HEK293 (cell line): ENCODE results near the gene TPD52L1.
"Not testable (repeated sequence)": the region's sequence is repeated elsewhere in the genome, so short reads cannot be mapped to it uniquely, and the experiment has no call there.

Experiments
- CTCF ChIA-PET: fragments of 350-600 bp; formaldehyde crosslinking; extraction: SDS; loops from one replicate; lab custom pipeline; 2021; ENCODE audit warnings: antibody characterized with exemption; lab: Yijun Ruan, JAX
- POLR2A ChIA-PET: fragments of 300-600 bp; formaldehyde crosslinking; extraction: SDS; loops from one replicate; lab custom pipeline; 2020; ENCODE audit warnings: antibody characterized with exemption, inconsistent platforms; lab: Yijun Ruan, JAX
- H3K27ac ChIP-seq: fragments of 200-500 bp; sonication (Bioruptor generic); 2 replicates; pipeline ENCODE4 v1.5.1; 2014; ENCODE audit warnings: low read depth, low read length, control low read depth, inconsistent platforms; ENCODE audit errors: extremely low read depth
- H3K36me3 ChIP-seq, 2 experiments: fragments of 200-500 bp in 1 of 2; sonication (Bioruptor generic) in 1 of 2; 1 replicate in 1 of 2; 2 replicates in 1 of 2; pipeline ENCODE4 v1.5.1; 2014 to 2017; ENCODE audit warnings: inconsistent platforms in 2 of 2, low read length in 2 of 2; ENCODE audit not compliant: control insufficient read depth in 2 of 2, insufficient read depth in 1 of 2
- H3K4me1 ChIP-seq: fragments of 200-500 bp; sonication (Bioruptor generic); 2 replicates; pipeline ENCODE4 v1.5.1; 2014; ENCODE audit warnings: mild to moderate bottlenecking, low read length, inconsistent platforms; ENCODE audit not compliant: control insufficient read depth, insufficient read depth
- H3K4me3 ChIP-seq: 2 replicates; pipeline ENCODE4 v1.5.1; 2011; ENCODE audit warnings: low read depth, mild to moderate bottlenecking, control low read depth, low read length, moderate library complexity
- H3K9me3 ChIP-seq: fragments of 200-500 bp; sonication (Bioruptor generic); 2 replicates; pipeline ENCODE4 v1.5.1; 2014; ENCODE audit warnings: low read depth, low read length, inconsistent platforms; ENCODE audit not compliant: control insufficient read depth, insufficient read depth
- KLF9 ChIP-seq: fragments of 450-650 bp; formaldehyde crosslinking; IDR thresholded peaks from 2 replicates; pipeline ENCODE4 v1.5.1; 2016; ENCODE audit warnings: missing biosample characterization, missing genetic modification characterization, low read depth
- ZNF140 ChIP-seq: fragments of 450-650 bp; formaldehyde crosslinking; IDR thresholded peaks from 2 replicates; pipeline ENCODE4 v1.5.1; 2016; ENCODE audit warnings: missing biosample characterization, missing genetic modification characterization
- ZNF184 ChIP-seq: fragments of 450-650 bp; IDR thresholded peaks from 2 replicates; pipeline ENCODE4 v1.5.1; 2018; ENCODE audit warnings: missing biosample characterization, mild to moderate bottlenecking, missing genetic modification characterization
- ZNF19 ChIP-seq: fragments of 450-650 bp; formaldehyde crosslinking; IDR thresholded peaks from 2 replicates; pipeline ENCODE4; 2016; ENCODE audit warnings: missing biosample characterization, missing genetic modification characterization, low read depth
- ZNF202 ChIP-seq: fragments of 450-650 bp; formaldehyde crosslinking; IDR thresholded peaks from 2 replicates; pipeline ENCODE4 v1.5.1; 2016; ENCODE audit warnings: missing biosample characterization, missing genetic modification characterization, borderline replicate concordance
- ZNF274 ChIP-seq, 2 experiments: fragments of 200-500 bp in 1 of 2; fragments of 450-650 bp in 1 of 2; sonication (Bioruptor generic) in 1 of 2; formaldehyde crosslinking in 1 of 2; IDR thresholded peaks; 2 replicates each; pipeline versions ENCODE4 v1.5.1 to v1.6.1; 2014 to 2016; ENCODE audit warnings: borderline replicate concordance in 1 of 2, inconsistent platforms in 1 of 2, low read length in 1 of 2, missing biosample characterization in 1 of 2, missing genetic modification characterization in 1 of 2
- ZNF37A ChIP-seq: fragments of 450-650 bp; IDR thresholded peaks from 2 replicates; pipeline ENCODE4 v1.5.1; 2018; ENCODE audit warnings: missing biosample characterization, missing genetic modification characterization
- ZNF398 ChIP-seq: fragments of 450-650 bp; formaldehyde crosslinking; IDR thresholded peaks from 2 replicates; pipeline ENCODE4 v1.5.1; 2017; ENCODE audit warnings: missing biosample characterization, missing genetic modification characterization
- ZNF621 ChIP-seq: fragments of 450-650 bp; formaldehyde crosslinking; IDR thresholded peaks from 2 replicates; pipeline ENCODE4 v1.5.1; 2017; ENCODE audit warnings: missing biosample characterization, missing genetic modification characterization
- ZNF670 ChIP-seq: fragments of 450-650 bp; formaldehyde crosslinking; IDR thresholded peaks from 2 replicates; pipeline ENCODE4 v1.5.1; 2016; ENCODE audit warnings: missing biosample characterization, missing genetic modification characterization, low read depth
- ZSCAN18 ChIP-seq: fragments of 450-650 bp; formaldehyde crosslinking; IDR thresholded peaks from 2 replicates; pipeline ENCODE4 v1.5.1; 2016; ENCODE audit warnings: missing biosample characterization, missing genetic modification characterization
- TF ChIP-seq, protein P1 (sequence below): sonication (generic); formaldehyde crosslinking; IDR thresholded peaks from 2 replicates; pipeline ENCODE4 v1.8.1; 2022; ENCODE audit warnings: mild to moderate bottlenecking, moderate library complexity, missing genetic modification reagents
- TF ChIP-seq, protein P2 (sequence below): fragments of 450-650 bp; formaldehyde crosslinking; IDR thresholded peaks from 2 replicates; pipeline ENCODE4 v1.5.1; 2016; ENCODE audit warnings: missing biosample characterization, missing genetic modification characterization

TPD52L1 gene

GRCh38 chr6:125124049-125124669 is 29.4 kb upstream of the TPD52L1 start (continued):
- TF ChIP-seq ZNF398 (tag by site-specific recombination) = peak; percentile 76
- no peak for TF ChIP-seq ZNF274 (IDR thresholded peaks at IDR 0.05; ENCODE audit: low read length)
- no peak for TF ChIP-seq ZNF274 (tag by site-specific recombination; IDR thresholded peaks at IDR 0.05; ENCODE audit: borderline replicate concordance)
- no peak for TF ChIP-seq ZNF670 (tag by site-specific recombination)
- no peak for TF ChIP-seq KLF9 (tag by site-specific recombination)
- no peak for TF ChIP-seq ZSCAN18 (tag by site-specific recombination)
- no peak for TF ChIP-seq ZNF37A (tag by site-specific recombination)
- TF ChIP-seq, protein P1, sequence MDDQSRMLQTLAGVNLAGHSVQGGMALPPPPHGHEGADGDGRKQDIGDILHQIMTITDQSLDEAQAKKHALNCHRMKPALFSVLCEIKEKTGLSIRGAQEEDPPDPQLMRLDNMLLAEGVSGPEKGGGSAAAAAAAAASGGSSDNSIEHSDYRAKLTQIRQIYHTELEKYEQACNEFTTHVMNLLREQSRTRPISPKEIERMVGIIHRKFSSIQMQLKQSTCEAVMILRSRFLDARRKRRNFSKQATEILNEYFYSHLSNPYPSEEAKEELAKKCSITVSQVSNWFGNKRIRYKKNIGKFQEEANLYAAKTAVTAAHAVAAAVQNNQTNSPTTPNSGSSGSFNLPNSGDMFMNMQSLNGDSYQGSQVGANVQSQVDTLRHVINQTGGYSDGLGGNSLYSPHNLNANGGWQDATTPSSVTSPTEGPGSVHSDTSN (CRISPR knock-in tag) = no peak
- TF ChIP-seq, protein P2, sequence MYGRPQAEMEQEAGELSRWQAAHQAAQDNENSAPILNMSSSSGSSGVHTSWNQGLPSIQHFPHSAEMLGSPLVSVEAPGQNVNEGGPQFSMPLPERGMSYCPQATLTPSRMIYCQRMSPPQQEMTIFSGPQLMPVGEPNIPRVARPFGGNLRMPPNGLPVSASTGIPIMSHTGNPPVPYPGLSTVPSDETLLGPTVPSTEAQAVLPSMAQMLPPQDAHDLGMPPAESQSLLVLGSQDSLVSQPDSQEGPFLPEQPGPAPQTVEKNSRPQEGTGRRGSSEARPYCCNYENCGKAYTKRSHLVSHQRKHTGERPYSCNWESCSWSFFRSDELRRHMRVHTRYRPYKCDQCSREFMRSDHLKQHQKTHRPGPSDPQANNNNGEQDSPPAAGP (tag by site-specific recombination) = peak; percentile 84
- no peak for TF ChIP-seq ZNF19

GRCh38 chr6:125125856-125126255 is 27.7 kb upstream of the TPD52L1 start:
- H3K4me3 ChIP-seq, H3K9me3 ChIP-seq, H3K27ac ChIP-seq, H3K4me1 ChIP-seq, POLR2A ChIA-PET, H3K36me3 ChIP-seq: not testable (repeated sequence)
- TF ChIP-seq ZNF202 (tag by site-specific recombination) = 0 out of 2 replicates have a peak, but pooled peaks have one; percentile 11
- CTCF ChIA-PET = interaction anchor here (0.6 kb wide), 1 partner anchor 16 kb away, joined by 4 read pairs; no protein-coding TSS in a partner anchor

GRCh38 chr6:125129354-125129753 is 24.2 kb upstream of the TPD52L1 start:
- Histone ChIP-seq H3K4me1 (no peaks in the 10 kb centered on the region), H3K9me3 (no peaks in the 10 kb centered on the region), H3K27ac (no peak overlapping the region), H3K4me3 (no peak overlapping the region), H3K36me3 (no peaks in the 10 kb centered on the region)
- CTCF ChIA-PET = interaction anchor here (0.6 to 1.7 kb wide), 3 partner anchors 11 to 457 kb away, joined by 3 to 4 read pairs (median 4); no protein-coding TSS in a partner anchor
- POLR2A ChIA-PET = interaction anchor here (1.6 kb wide), 1 partner anchor 166 kb away, joined by 3 read pairs; no protein-coding TSS in a partner anchor
- TF ChIP-seq ZNF184 = no peak

DNA sequence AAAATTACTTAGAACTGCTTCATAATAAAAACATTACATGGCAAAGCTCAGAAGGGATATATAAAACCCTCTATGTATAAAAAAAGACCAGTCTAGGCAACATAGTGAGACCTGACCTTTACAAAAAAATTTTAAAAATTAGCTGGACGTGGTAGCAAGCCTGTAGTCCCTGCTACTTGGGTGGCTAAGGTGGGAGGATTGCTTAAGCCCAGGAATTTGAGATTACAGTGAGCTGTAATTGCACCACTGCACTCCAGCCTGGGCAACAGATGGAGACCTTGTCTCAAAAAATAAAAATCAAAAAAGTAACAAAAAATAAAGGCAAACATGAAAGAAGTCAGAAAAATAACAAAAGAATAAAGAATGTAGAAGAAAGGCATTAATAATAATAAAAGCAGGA is 21.5 kb upstream of the TPD52L1 start:
- CTCF ChIA-PET = interaction anchor here (0.5 to 2.7 kb wide), 5 partner anchors 18 to 182 kb away, joined by 3 to 9 read pairs (median 4); no protein-coding TSS in a partner anchor
- no peak overlapping the region for H3K27ac ChIP-seq
- H3K4me3 ChIP-seq = no peak overlapping the region
- TF ChIP-seq ZNF621 (tag by site-specific recombination) (no peak), ZNF140 (tag by site-specific recombination) (peak; percentile 91)
- no peaks in the 10 kb centered on the region for H3K9me3 ChIP-seq
- no peaks in the 10 kb centered on the region for H3K36me3 ChIP-seq
- no peaks in the 10 kb centered on the region for H3K4me1 ChIP-seq
- POLR2A ChIA-PET = no interaction called here
